ENCODE data around the gene EDA2R.

EDA2R gene, protein sequence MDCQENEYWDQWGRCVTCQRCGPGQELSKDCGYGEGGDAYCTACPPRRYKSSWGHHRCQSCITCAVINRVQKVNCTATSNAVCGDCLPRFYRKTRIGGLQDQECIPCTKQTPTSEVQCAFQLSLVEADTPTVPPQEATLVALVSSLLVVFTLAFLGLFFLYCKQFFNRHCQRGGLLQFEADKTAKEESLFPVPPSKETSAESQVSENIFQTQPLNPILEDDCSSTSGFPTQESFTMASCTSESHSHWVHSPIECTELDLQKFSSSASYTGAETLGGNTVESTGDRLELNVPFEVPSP

DNA sequence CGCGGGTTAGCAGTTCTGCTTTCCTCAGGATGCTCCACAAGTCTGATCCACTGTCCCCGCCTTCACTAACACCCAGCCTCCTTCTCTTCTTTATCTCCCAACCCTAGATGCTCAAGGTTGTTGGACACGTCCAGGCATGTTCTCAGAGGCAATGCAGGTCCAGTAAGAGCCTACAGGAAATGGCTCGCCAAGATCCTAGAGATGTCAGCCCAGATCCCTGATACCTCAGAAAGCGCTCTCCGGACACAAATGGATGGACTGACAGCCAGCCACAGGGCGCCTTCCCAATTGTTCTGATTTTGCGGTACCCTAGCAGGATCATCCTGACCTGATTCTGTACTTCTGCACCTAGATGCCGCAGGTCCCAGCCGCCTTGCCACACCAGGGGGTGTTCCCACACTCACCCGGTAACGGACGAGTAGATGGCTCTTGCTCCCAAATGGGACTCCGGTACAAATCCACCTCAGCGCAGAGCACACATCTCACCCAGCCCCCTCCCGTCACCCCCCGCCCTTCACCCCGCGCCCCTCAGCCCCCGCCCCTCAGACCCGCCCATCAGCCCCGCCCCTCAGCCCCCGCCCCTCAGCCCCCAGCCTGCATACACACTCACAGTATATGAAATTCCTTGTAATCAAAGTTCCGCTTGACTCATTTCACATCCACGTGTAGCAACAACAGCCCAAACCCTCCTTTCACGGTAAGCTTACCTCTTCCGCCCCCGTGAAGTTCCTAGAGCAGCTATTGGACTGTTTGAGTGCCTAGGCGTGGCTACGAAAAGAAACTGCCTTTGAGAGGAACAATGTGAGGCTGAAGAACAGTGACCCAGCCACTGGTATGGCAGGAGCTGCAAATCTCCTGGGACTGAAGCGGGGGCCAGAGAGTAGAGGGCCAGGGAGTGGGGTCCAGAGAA is at the start of gene EDA2R:
Gene EDA2R (minus strand): TSS at position 488 of the 910 bp plus-strand sequence. CDS start 23,058 bp downstream, outside the sequence.
- peak; percentile 9 for DNase-seq

DNA sequence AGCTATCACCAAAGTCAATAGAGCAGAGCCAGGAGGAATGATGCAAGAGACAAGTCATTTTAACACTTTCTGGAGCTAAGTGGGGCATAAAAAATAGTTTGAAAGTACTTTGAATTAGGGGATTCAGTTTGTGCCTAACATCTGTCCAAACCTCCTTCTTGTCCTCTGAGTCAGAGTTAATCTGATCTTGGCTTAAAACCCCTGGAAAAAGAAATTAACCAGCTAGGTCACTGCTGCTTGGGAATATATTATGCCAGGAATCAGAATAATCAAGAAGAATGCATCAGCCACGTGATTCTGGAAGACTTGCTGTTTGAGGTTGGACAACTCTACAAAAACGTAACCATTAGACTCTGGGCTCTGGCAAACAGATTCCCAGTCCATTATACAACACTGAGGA is 45.3 kb upstream of the EDA2R start:
- DNase-seq: no peak

DNA sequence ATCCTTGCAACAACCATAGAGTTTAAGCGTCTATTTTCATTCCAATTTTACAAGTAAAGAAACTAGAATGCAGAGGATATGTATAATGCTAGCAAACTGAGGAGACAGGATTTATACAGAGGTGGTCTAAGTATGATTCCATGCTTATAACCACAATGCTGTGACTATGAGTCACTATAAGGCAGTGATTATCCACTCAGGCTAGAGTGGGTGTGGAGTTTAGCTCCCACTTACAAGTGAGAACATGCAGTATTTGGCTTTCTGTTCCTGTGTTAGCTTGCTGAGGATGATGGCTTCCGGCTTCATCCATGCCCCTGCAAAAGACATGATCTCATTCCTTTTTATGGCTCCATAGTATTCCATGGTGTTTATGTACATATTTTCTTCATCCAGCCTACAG is 41.6 kb upstream of the EDA2R start:
- no peak for DNase-seq

DNA sequence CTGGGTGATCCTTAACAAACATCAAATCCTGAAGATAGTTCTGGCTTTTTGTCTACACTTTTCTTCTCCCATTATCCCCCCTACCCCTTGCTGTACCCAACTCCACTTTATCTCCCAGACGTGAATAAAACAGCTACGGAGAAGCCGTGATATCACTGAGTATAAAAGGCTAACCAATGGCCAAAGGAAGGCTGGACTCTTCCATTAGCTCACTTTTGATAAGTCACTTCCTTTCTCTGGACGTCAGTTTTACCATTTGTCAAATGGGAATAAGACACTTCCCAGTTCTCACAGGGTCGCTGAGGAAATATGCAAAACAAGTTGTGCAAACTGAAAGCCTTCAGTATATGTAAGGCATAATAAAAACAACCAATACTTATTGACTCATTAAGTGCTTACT is 38.6 kb upstream of the EDA2R start:
- DNase-seq: no peak

DNA sequence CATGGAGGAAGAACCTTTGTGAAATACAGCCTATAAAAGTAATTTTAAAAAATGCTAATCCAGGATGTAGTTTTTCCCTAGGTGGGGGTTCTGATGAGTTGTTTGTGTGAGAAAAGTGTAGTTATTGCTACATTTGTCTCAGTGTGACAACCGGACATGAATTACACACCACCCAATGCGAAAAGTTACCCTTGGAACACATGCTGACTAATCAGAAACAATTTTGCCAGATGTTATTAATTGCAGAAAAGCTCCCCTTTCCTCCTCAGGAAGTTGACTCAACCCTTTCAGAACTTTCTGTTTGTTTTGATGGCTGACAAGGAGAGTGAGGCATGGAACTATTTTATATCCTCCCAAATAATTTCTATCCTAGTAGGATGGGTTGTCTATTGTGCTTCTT is 38.1 kb upstream of the EDA2R start:
- DNase-seq: no peak

DNA sequence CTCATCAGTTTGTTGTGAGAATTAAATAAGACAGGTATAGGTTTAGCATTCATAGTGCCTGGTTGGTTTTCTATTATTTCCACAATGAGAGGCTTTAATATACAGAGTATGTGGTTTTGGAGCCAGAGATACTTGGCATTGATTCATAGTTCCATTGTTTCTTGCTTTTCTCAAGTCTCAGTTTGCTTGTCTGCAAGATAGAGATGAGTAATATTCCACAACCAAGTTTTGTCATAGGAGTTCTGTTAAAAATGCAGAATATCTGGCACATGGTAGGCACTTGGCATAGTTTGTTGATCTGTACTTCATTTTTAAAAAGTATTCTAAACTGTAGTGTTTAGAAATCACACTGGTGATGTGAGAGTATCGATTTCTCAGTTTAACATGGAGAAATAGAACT is 37.5 kb upstream of the EDA2R start:
- DNase-seq: no peak

DNA sequence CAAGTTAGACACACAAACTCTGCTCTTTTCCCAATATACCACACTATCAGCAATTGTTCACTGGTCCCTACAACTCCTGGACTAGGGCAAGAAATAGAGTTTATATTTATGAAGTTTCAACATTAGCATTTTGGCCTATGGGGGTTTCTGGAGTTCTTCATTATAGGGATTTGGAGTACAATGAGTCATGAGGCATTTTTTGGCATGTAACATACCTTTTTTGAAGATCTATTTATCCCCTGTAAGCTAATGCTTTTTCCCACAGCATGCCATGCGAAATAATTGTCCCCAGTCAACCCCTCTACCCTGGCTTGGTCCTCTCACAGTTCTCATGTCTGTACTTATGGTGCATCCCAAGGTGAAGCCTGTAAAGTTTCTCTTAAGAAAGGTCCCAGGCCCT is 36.7 kb upstream of the EDA2R start:
- no peak for DNase-seq

DNA sequence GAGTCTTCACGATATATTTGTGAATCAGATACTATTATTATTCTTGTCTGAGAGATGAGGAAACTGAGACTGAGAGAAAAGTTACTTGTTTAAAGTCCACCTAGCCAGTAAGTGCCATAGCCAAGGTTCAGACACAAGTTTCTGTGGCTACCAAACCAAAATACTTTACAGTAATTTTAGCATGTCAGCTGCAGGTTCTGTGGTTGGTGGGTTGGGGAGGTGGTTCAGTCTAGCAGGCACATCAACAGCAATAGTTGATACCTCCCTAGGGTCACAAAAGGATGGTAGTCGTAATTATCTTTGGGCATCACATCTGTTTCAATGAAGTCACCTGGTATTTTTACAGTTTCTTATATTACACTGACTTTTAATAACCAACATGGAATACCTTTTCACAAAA is 35.6 kb upstream of the EDA2R start:
- DNase-seq: no peak

DNA sequence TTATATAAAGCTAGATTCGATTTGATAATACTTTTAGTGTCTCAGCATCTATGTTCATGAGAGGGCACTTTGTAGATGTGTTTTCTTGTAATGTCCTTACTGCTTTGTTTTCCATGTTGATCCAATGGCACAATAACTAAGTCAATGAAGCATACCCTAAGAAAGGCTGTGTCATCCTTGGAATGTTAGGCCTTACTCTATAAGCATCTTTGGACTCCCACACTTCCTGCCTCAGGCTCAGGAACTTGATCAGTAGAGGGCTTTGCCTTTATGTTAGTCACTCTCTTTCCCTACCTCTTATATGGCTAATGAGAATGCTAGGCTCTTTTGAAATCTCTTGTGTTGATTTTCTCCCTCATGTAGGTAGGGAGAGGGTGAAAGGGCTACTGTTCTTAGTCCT is 33.2 kb upstream of the EDA2R start:
- DNase-seq: no peak

DNA sequence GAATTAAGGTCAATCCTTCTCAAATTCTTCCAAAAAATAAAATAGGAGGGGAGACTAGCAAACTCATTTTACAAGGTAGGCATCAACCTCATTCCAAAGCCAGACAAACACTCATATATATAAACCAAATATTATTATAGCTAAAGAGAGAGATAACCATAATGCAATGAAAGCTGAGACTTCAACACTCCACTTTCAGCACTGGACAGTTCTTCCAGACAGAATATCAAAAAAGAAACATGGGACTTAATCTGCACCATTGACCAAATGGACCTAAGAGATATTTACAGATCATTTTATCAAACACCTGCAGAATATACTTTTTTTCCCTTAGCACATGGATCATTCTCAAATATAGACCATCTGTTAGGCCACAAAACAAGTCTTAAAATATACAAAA is 15.5 kb upstream of the EDA2R start:
- DNase-seq: no peak

DNA sequence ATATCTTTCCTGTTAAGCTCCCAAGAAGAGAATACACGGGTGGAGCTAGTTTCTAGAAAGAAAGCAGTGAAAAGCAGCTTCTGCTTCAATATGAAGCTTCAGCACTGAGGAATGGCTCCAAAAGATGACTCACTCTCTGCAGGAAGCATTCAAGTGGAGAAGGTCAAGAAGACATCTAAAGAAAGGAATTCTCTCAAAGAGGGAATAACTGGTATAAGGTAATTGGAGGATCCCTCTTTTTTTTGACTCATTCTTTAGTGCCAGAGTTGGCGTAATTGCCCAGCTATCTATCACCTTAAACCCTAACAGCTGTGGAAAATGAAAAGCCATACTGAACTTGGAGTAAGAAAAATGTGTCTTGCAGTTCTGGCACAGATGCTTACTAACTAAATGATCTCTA is 3.5 kb downstream of the EDA2R start:
- DNase-seq: no peak

DNA sequence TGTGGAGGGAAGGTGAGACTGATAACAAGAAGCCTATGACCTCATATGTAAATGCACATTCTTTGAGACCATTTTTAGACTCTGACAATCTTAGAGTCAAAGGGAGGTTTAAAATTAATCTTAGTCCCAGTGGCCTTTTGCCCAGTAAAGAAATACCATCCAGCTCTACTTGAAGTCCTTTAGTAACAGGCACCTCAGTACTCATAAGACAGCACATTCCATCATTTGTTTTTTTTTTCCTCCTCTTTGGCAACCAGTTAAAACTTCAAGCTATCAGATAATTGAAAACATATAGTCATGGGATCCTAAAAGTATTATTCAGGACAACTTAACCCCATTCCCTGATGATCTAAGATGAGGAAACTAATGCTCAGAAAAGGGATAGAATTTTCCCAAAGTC is 4.6 kb downstream of the EDA2R start:
- DNase-seq: no peak

DNA sequence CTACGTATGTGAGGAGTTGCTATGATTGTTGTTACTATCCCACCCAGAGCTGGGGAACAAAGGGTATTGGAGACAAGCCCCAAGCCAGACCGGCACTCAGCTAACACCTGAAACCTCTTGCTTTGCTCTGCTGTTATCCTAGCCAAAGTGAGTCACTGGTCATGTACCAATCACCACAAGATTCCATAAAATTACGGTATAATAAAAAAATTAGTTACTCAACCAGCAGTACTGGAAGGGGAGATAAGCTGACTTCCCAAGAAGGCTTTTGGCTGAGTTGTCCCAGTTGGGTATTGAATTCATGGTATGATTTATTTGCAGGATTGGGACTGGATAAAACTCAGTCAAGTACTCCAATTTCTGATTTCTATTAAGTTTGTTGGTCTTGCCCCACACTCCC is 5.3 kb downstream of the EDA2R start:
- no peak for DNase-seq

DNA sequence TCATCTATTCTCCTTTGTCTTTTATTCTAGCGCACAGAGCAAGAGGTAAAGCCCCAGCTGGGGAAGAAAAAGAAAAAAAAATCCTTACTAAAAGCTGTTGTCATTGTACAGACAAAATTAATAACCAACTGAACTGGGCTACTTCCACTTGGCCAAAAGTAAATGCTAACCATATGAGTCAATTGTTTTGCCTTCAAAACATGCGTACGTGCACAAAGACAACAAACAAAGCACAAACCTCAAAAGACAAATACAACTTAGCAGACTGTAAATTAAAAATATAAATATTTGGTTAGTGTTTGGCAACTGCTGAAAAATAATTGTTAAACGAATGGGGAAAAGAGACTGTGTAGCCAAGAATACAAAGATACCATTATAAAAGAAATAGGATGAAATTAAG is 5.9 kb downstream of the EDA2R start:
- DNase-seq: no peak

DNA sequence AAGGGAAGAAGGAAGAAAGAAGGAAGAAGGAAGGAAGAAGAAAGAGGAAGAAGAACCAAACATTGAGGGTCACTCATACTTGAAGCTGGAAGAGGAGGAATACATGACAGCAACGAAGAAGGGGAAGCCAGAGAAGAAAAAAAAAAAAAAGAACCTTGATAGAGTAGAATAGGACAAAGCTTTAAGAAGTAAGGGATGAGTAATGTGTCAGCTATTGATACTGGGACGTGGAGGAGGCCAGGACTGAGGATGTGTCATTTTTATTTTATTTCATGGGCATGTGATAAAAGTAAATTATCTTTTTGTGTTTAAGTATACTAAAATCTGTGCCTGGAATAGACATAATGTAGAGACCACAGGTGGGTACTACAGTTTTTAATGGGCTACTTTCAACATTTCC is 6.4 kb downstream of the EDA2R start:
- no peak for DNase-seq

DNA sequence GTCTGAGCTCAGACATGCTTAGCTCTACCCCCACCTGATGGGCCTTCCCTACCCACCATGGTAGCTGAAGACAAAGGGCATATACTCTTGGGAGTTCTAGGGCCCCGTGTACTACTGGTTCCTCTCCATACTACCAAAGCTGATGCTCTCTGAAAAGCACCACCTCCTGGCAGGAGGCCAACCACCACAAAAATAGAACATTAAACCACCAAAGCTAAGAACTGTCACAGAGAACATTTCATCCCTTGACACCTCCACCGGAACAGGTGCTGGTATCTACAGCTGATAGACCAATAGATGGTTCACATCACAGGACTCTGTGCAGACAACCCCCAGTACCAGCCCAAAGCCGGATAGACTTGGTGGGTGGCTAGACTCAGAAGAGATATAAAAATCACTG is 13.4 kb downstream of the EDA2R start:
- no peak for DNase-seq

DNA sequence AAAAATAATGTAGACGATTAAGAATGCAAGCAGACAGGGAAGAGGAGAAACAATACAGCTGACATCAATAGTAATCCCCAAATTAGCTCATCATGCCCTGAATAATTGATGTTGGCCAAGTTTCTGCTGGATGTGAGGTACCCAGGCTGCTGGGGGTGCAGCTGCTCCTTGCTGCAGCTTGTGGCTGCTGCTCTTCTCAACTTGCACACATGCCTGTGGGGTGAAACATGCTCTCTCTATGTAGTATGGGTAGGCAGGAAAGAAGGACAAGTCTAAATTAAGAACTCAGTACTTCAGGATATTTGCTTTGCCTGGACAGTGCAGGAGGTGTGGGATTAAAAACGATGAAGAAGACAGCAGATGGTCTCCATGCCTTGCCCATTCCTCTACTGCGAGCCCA is 16.7 kb downstream of the EDA2R start:
- no peak for DNase-seq

DNA sequence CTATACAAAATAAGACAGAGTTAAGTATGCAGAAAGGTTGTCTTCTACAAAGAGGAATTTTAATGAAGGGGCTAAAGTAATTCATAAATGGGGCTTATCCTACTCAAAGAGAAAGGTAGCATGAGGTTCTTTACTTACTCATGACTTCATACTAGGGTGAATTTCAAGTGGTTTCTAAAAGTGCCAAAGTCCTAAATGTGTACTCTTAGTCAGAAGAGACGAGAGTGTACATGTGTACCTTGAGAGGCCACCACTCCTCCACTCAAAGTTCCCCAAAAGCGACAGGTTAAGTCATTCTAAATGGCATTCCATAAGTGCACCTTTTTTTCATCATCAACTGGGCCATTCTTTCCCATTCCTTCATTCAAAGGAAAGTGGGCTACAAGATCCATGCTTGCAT is 21.9 kb downstream of the EDA2R start:
- DNase-seq: no peak

DNA sequence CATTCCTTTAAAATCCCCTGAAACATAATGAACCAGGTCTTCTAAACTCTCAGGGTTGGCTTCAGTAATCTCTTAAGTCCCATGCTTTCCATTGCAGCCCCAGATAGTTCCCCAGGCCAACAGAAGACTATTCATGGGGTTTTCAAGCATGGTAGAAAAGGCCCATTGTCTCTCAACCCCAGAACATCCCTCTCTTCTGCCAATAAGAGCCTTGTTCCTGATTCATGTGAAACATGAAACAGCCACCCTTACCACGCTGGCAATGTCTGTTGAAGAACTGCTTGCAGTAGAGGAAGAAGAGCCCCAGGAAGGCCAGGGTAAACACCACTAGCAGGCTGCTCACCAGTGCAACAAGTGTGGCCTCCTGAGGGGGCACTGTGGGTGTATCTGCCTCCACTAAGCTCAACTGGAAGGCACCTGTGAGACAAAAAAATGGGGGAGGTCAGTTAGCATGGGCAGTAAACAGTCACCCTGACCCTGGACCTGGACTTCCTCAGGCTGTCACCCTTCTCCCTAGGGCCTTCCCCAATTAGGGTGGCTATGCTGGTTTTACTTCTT is 36.4 kb downstream of the EDA2R start:
- peak; percentile 75 for DNase-seq

DNA sequence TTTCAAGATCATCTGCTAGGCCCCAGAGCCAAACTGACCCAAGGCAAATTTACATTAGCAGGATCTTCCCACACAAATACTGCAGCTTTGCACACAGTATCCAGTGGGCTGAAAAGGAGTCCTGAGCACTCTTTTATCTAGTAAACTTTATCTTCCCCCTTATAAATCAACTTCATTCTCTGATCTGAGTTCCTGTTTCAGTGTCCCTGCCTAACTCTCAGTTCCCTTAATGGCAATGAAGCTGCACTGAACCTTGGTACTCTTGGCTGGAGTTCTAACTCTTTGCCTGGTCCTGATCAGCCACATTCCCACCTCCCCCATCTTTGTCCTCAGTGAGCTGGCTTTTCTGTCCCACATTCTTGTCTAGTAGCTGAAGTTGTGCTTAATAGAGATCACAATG is 37.4 kb downstream of the EDA2R start:
- DNase-seq: no peak

DNA sequence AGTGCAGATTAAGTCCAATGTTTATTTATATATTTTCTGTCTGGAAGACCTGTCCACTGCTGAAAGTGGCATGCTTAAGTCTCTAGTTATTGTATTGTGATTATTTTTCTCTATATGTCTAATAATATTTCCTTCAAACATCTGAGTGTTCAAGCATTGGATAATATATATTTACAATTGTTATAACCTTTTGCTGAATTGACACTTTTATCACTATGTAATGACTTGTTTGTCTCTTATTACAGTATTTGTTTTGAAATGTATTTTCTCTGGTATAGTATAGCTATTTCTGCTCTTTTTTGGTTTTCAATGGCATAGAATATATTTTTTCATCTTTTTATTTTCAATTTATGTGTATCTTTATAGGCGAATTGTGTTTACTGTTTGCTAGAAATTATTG is 59.7 kb downstream of the EDA2R start:
- no peak for DNase-seq

DNA sequence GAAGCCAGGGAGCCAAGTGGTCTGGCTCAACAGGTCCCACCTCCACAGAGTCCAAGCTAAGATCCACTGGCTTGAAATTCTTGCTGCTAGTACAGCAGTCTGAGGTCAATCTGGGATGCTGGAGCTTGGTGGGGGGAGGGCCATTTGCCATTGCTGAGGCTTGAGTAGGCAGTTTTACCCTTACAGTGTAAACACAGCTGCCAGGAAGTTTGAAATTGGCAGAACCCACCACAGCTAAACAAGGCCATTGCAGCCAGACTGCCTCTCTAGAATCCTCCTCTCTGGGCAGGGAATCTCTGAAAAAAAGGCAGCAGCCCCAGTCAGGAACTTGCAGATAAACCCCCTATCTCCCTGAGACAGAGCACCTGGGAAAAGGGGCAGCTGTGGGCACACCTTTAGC is 84.9 kb downstream of the EDA2R start:
- DNase-seq: no peak

DNA sequence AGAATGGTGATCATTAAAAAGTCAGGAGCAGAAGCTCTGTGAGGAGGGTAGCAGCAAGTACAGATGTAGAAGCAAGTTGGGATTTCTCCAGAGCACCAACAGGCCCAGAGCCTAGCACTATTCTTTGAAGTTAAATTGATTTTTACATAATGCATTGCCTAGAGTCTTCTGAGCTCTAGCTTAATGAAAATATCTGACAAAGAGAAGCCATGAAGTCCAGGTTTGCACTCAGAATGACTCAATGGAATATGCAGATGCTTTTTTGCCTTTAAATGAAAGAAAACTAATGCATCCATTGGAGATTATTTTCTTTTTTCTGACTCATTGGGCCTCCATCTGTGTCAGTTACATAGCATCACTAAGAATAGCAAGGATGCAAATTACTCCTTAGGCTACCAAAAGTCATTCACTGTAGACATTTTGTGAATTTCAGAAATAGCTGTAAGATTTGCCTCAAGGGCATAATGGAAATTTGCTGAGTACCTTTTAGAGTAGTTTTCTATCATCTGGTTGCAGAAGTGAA is 91.0 kb downstream of the EDA2R start:
- DNase-seq: no peak

Measured in midbrain (tissue), 1 donor.